GM18526 (cell line): Measurements from ENCODE around the gene EN1.

Experiments
- POLR2A ChIP-seq: IDR thresholded peaks from 3 replicates; pipeline ENCODE4 v1.6.1; 2011; ENCODE audit not compliant: insufficient read length; ENCODE audit errors: extremely low read depth

EN1 gene

GRCh38 chr2:118826093-118826492, 21.4 kb downstream of the EN1 start:
- no peak for TF ChIP-seq POLR2A

DNA sequence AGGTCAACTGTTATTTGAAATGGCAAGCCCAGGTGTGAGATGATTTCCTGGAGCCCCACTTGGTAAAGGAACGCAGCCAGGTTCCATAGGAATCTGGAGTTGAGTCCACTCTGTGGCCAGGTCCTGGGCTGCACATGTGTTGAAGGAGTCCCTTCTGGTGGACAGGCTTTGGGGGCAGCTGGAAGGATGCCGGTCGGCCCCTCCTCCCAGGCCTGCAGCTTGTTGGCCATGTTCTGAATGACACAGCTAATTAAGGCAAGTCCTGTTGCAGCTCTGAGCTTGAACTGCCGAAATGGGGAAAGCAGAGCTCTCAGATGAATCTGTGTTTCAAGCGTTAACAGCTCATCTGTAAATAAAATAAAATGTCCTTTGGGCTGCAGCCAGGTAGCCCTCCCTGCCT, 23.8 kb downstream of the EN1 start:
- no peak for TF ChIP-seq POLR2A

DNA sequence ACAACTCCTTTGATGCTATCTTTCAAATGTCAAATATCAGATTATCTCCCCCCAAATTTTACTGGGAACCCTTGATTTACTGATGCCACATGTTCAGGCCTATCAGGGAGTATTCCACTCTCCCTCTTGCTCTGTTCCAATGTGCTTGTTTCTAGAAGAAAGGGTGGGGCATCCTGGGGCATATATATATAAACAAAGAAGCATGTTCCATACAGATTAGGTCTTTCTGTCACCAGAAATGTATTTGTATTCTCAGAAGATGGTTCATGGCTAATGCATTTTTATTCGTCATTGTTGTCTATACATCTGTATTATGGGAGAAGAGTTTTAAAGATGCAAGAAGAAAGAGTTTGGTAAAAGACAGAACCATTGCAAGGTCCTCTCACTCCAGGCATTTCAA, 24.9 kb downstream of the EN1 start:
- TF ChIP-seq POLR2A: no peak

GRCh38 chr2:118822015-118822414, 25.4 kb downstream of the EN1 start:
- TF ChIP-seq POLR2A: no peak

DNA sequence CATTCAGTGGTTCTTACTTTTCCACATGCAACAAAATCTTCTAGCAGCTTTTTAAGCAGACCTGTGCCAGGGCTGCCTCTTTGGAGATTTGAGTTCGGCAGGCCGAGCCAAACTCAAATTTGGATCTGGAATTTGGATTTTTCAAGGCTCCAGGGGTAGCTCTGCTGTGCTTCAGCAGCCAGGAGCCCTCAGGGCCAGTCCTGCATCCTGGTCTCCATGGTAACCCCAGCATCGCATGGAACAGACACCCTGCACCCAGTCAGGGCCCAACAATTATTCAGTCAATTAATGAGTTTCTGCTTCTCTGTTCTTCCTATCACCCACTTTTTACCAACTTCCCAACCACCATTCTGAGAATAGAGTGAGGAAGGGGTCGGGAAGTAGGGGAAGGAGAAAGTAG, 30.0 kb downstream of the EN1 start:
- no peak for TF ChIP-seq POLR2A

DNA sequence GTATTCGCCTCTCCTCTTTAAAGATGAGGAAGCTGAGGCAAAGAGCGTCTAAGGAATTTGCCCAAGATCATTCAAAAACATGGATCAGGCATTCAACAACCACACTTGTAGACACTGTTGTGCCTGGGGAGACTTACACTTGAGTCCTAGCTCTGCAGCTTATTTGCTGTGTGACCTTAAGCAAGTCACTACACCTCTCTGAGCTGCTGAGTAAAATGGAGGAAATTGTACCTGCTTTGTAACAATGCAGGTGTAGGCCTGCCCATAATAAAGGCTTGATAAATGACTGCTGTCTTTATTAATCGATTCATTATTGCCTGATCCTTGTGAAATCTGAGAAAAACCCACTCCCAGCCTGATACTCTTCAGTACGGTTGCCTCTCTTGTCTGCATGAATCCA, 30.8 kb downstream of the EN1 start:
- no peak for TF ChIP-seq POLR2A

DNA sequence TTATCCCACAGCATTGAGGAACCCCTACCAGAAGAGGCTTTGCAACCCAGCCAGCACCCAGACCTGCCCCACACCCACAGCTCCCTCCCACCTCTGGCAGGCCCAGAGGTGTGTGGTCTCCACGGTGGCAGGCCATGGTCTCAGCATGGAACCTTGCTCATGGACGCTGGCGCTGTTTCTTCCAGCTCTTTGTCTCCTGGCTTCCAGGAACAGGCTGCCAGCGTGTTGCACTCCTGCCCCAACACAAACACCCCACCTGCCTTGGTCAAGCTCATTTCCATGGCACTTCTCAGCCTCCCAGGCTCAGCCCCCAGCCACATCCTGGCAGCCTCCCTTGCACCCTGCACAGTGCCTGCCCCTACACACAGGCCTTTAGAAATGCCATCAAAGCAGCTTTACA, 31.7 kb downstream of the EN1 start:
- TF ChIP-seq POLR2A: no peak

DNA sequence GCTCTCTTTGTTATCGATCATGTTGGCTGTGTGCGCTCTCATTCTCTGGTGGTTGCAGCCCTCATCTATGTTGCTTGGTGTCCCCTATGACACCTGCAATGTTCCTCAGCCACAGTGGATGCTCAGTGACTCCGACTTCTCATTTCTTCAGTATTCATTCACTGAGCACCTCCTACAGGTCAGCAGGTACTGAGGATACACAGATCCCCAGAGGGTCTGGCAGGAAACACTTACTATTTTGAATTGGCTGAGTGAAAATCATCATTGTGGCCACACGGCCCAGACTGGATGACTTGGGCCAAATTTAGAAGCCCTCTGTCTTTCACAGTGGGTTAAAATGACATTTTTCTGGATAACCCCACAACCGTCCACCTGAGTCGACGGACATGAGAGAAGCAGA, 32.1 kb downstream of the EN1 start:
- no peak for TF ChIP-seq POLR2A

DNA sequence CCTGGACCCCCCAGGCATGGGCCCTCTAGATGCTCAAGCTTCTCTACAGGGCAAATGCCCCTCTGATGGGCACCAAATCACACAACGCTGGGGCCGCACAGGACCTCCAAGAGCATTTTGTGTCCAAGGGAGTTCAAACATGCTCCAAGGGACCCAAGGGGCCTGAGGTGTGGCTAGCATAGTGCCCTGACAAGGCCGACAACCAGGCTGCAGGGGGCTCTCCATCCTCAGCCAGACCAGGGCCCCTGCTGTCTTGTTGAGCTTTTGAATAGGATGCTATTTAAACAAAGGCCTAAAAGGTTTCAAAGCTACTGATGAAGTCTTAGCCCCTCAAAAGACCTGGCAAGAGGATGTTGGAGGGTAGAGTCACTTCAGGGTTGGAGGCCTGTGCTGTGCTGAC, 33.1 kb downstream of the EN1 start:
- no peak for TF ChIP-seq POLR2A

- TF ChIP-seq POLR2A: no peak
These were observed 33.7 kb downstream of the EN1 start for GRCh38 chr2:118813601-118814339.

DNA sequence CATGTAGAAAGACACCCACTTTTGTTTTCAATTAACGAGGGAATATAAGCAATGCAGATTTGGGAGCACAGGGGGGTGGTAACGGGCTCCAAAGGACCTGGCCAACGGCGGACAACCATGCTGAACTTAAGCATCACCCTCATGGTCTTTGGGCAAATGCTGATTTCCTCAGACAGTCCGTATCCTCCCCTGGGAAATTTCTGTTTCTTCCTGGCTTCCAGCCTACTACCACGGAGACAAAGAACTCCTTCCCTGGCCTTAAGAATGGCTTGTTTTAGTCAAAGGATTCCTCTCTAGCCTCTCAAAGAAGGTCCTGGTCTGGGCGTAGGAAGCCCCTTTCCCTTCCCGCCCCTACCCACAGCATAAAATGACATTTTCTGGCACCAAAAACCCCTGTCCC, 34.3 kb downstream of the EN1 start:
- no peak for TF ChIP-seq POLR2A

GRCh38 chr2:118812552-118812951, 34.9 kb downstream of the EN1 start:
- no peak for TF ChIP-seq POLR2A

- no peak for TF ChIP-seq POLR2A
These were observed 35.8 kb downstream of the EN1 start for GRCh38 chr2:118811514-118812115.

GRCh38 chr2:118810766-118811165, 36.7 kb downstream of the EN1 start:
- TF ChIP-seq POLR2A: no peak

DNA sequence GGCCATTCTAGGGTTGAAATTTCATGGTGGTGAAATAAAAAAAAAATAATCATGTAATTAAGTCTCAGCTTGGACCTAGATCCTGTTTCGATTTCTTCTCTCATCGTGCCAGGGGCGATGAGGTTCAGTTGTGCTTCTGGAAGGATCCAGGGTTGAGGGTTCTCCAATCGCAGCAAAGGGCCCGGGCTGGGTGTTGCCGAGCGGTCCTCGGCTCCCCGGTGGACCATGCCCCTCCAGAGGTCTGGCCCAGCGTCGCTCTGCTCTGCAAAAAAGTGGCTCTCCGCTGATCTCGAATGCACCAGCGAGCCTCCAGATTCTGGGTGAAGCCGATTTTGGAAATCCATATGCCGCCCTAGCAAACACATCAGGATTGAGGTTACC, 39.0 kb downstream of the EN1 start:
- TF ChIP-seq POLR2A: no peak

GRCh38 chr2:118807668-118808428, 39.6 kb downstream of the EN1 start:
- TF ChIP-seq POLR2A: no peak

DNA sequence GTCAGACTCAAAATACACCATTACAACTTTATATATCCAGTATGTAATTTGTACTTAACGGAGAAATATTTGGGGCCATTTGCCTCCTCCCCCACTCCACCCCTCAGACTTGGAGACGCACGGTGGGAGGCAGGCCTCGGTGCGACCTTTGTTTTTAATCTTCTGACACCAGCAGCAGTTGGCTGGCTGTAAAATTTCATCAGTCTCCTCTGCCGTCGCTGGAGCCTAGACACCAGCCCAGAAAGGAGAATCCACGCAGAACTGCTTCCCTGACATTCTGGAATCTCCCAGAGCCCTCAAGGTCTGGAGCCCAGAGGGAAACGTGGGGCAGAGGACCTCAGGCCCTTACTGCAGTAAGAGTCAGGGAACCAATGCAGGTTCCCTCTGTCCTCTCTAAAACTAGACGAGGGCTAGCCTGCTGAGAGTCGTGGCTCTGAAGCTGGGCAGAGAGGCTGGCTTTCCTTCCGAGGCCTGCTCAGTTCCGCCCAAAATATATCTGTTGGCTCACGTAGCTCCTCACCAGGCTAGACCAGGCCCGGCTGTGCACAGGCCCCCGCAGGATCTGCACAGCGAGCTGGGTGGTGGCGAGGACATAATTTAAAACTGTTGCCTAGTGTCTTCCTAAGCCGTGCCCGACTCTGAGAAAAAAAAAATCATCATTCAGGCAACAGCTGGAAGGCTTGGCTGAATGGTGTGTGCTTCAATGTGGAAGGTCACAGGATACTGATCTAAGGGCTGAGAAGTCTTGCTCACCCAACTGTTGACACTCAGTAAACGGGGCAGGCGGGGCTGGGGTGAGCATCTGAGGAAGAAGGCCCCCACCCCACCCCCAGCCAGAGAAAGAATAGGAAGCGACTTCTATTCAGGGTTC, 40.4 kb downstream of the EN1 start:
- no peak for TF ChIP-seq POLR2A
